Left kidney (tissue), 8 donors: Measurements from ENCODE around the gene PLCL1. TPM values are rescaled to one million over a fixed set of nuclear protein-coding genes. Genes with fewer than 3 reads are reported as not detected.

ENCODE experiments used
- DNase-seq: peaks from one replicate; pipeline ENCODE4 v3.0.0-alpha.2; 2013
- long read RNA-seq, 8 donors: transcript quantifications; one replicate each; lab custom pipeline, GENCODE V29; 2026
- polyA plus RNA-seq: library from polyadenylated mRNA; unstranded; fragments of 120-200 nt; gene quantifications from one replicate; pipeline ENCODE4 v1.2.1, GENCODE V29; 2013; ENCODE audit not compliant: insufficient read length

PLCL1 gene
- 16.8 TPM for polyA plus RNA-seq
- long read RNA-seq, donor 1, full-length matches to known transcripts: 2 of 2 reads
- long read RNA-seq, donor 1, partial matches to known transcripts: 0 of 2 reads
- long read RNA-seq, donor 1, other reads (novel, unspliced or antisense): 0 of 2 reads
- long read RNA-seq, donor 2, full-length matches to known transcripts: 4 of 4 reads
- long read RNA-seq, donor 2, partial matches to known transcripts: 0 of 4 reads
- long read RNA-seq, donor 2, other reads (novel, unspliced or antisense): 0 of 4 reads
- long read RNA-seq, donor 3, full-length matches to known transcripts: 1 of 1 reads
- long read RNA-seq, donor 3, partial matches to known transcripts: 0 of 1 reads
- long read RNA-seq, donor 3, other reads (novel, unspliced or antisense): 0 of 1 reads
- long read RNA-seq, donor 4: 0 reads
- long read RNA-seq, donor 5, full-length matches to known transcripts: 2 of 2 reads
- long read RNA-seq, donor 5, partial matches to known transcripts: 0 of 2 reads
- long read RNA-seq, donor 5, other reads (novel, unspliced or antisense): 0 of 2 reads
- long read RNA-seq, donor 6, full-length matches to known transcripts: 1 of 1 reads
- long read RNA-seq, donor 6, partial matches to known transcripts: 0 of 1 reads
- long read RNA-seq, donor 6, other reads (novel, unspliced or antisense): 0 of 1 reads
- long read RNA-seq, donor 7, full-length matches to known transcripts: 3 of 3 reads
- long read RNA-seq, donor 7, partial matches to known transcripts: 0 of 3 reads
- long read RNA-seq, donor 7, other reads (novel, unspliced or antisense): 0 of 3 reads
- long read RNA-seq, donor 8, full-length matches to known transcripts: 2 of 2 reads
- long read RNA-seq, donor 8, partial matches to known transcripts: 0 of 2 reads
- long read RNA-seq, donor 8, other reads (novel, unspliced or antisense): 0 of 2 reads

DNA sequence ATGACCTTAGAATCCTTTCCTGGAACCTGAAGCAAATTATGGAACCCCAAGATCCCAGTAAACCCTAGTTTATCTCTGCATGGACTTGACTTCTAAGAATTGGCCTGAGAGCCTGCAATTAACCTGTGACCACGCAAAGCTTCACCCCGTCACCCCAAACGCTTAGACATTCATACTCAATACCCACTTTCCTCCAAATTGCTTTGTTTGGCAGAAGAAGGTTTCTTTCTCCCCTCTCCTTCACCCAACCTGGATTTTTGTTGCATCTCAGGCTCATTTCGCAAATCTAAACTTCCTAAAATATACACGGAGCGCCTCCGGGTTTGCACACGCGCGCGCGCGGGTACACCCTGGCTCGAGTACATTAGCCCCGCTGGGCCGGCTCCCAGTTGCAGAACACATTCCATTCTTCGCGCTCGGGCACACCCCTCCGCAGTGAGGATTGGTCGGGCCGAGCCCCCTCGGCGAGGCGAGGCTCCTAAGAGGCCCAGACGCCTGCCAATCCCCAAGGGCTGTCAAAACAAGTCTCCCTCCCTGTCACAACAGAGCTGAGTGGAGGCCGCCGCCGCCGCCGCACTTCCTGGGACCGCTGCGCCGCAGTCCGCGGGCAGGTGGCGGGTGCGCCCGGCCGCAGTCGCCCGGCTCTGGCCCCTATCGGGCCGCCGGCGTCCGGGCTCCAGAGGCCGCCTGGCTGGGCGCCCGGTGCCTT lies at the start of gene PLCL1:
TSS of gene PLCL1 (plus strand) at position 545 of the 709 bp plus-strand sequence.
- DNase-seq: peak; percentile 90

DNA sequence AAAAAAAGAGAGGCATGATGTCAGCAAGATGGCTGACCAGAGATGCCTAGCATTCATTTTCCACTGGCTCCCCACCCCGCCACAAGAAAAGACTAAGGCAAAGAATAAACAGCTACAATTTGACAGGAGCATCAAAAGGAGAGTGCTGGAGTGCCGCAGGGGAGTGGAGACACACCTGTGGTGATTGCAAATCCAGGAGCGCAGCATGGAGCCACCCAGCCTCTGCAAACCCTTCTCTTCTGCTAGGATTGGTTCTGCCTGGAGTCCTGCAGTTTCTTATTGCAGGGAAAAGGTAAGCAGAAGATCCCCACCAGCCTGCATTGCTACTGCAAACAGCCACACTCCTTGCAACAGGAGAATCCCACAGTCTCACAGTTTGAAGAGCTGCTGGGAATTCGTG lies 45.4 kb upstream of the PLCL1 start:
- DNase-seq: no peak

DNA sequence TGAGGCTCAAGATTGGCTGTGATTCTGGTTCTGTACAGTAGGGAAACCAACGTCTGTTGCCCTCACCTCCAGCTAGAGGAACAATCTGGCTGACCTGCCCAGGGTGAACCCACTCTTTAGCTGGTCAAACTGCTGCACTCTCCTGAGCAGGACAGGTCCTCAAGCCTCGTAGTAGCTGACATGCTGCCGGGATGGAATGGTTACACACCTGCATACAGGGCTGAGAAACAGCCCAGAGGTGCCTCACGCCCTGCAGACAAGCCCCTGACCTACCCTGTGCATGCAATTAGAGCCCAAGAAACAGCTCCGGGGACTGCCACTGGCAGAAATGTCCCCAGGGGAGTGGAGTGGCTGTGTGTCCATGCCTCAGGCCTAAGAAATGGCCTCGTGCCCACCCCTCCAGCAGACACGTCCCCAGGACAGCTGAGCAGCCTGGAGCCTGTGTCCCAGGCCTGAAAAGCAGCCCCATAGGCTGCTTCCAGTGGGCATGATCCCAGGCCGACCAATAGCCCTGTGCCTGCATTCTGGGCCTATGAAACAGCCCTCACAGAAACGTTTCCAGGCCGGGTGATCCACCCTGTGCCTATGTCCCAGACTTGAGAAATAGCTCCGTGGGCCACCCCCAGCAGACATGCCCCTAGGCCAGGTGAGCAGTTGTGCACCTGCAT lies 44.6 kb upstream of the PLCL1 start:
- DNase-seq: no peak

DNA sequence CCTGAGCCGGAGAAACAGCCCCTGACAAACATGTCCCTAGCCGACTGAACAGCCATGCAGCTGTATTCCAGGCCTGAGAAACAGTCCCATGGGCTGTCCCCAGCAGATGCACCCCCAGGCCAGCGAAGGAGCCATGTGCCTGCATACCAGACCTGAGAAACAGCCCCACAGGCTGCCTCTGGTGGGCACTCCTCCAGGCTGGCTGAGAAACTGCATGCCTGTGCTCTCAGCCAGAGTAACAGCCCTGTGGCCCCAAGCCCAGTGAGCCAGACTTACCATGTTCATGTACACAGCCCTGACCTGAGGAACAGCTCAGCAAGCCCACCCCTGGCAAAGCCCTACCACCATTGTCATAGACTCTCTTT lies 44.1 kb upstream of the PLCL1 start:
- DNase-seq: no peak

DNA sequence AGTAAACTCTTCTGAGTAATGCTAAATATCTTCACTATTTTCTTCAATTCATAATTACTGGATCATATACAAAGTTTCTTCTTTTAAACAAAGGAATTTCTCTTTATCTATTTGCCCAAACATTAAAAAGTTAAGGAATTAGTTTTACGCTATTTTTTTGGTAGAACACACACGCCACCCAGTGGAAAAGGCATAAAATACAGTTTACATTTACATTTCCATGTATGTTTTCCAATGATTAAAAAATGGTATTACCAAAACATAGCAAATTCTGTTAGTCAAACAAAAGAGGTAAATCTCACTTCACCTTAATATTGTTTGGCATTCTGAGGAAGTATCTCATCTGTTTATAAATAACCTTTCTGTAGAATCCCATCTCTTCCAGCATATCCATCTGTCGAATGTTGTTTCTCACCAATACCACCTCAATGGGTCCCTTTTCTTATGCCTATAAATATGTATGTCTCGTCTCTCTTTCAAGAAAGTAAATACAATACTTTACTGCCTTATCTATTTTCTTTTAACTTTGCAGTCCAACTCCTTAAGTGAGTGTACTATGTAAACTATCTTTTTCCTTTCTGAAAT lies 26.5 kb upstream of the PLCL1 start:
- DNase-seq: peak; percentile 43

DNA sequence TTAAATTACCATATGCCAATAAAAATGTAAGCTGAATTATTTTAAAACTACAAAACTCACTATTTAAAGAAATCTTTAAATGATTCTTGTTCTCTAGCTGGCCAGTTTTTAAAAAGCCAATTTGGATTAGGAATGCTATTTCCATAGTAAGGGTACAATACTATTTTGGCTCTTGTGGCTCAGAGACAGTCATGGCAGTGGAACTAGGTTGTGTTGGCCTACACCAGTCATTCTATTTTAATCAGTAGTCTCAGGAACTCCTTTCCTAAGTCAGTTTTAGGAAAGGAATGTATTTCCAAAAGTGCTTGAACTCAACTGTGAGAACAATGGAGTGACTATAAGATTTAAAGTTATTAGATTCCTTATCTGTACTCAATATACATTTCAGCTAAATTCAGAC lies 25.1 kb upstream of the PLCL1 start:
- no peak for DNase-seq

DNA sequence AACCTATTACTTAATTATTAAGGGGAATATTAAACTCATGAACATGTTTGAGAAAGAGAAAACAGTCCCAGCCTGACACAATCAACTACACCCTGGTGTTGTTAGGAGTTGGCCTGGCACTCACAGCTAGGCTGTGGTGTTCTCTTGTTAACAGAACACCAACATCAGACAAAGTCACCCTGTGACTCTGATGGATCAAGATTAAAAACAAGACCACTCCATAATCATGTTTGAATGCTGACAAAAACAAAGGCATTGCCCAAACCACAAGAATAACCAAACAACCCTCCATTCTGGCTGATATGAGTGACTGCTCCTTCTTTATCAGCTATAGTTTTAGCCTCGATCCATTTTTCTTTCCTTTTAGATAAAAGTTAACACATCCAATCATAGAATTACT lies 22.3 kb upstream of the PLCL1 start:
- DNase-seq: no peak

DNA sequence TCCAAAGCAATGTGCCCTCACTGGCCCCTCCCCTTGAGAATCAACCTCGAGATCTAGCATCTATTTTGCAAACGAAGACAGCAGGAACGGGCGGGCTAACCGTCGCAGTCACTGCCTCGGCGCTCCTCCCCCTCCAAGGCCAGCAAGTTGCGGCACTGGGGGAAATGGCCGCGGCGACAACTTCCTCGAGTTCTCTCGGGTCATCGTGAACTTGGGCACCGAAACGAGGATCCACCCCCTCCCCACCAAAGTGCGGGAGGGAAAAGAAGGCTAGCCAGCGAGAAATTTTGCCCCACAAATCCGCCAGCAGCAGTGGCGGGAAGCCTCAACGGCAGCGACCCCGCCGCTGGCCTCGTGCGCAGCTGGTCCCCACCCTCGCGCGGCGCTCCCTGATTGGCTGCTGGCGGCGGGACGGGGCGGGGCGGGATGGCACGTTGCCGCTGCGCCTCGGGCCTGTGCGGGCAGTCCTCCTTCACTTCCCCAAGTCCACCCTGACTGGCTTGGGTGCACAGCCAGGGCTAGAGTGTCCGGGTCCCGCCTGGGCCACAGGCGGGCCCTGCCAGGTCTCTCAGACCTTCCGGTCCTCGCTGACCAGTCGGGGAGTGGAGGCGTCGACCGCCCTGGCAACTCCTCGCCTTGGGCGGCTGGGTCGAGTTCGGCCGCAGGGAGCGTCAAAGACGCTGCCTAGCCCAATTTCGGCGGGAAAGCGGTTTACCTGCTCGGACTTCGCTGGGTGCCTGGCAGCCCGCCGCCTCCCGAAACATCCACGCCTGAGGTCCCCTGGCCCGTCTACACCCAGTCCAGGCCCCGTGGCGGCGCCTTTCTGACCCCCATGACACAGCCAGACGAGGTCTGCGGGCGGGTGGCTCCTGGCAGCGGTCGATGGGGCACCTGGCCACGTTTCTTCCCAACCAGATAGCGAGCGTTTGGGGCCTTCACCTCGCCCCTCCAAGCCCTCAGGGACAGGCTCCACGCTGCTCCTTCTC lies 19.1 kb upstream of the PLCL1 start, which contains the start of gene BOLL:
TSS of gene BOLL (minus strand) at position 364 of the 986 bp plus-strand sequence. CDS start 3,469 bp downstream, outside the sequence.
- DNase-seq: no peak

DNA sequence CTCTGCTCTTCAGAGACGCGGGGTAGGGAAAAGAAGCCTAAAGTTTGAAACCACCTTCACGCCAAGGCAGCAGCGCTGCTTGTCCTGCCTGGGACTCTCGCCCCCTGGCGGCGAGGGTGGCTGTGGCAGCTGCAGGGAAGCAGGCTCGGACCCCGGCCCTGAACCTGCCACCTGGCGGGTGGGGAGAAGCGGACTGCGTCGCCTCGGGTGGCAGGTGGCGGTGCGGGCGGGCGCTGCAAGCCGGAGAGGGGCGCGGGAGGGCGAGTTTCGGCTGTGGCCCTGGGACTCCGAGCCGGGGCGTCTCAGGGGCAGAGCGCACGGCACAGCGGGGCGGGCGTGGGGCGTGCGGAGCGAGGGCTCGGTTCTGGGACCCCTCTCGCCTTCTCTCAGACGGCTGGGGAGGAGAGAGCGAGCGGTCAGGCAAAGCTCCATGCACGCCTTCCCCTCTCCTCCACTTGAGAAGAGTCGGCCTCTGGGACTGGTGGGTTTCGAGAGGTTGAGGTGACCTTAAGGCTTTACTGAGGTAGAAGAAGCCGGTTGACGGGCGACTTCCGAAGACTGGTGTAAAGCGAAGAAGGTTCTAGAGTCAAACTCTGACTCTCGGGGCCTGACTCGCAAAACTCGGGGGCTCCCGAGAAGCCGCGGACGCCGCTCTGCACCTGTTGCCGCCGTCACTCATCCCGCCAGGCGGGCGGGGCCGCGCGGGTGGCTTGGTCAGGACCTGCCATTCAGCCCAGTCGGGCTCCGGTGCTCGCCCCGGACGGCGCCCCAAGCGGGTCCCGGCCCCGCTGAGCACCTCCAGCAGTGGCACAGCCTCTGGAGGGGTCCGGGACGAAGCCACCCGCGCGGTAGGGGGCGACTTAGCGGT lies 18.1 kb upstream of the PLCL1 start:
- DNase-seq: peak; percentile 28

DNA sequence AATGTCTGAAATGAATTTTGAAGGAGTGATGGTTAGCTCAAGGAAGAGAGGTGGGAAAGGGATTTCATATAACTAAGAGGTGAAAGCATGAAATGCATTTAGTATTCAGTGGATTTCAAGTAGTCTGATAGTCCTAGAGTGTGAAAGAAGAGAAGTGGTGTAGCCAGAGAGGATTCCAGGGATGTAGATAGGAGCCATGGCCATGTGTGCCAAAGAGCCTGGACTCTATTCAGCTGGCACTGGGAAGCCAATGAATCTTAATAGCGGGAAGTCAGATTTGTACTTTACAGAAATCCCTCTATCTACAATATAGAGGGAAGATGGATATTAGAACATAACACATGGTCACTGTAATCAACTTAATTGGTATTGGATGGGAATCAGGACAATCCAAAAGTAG lies 10.9 kb upstream of the PLCL1 start:
- DNase-seq: no peak

DNA sequence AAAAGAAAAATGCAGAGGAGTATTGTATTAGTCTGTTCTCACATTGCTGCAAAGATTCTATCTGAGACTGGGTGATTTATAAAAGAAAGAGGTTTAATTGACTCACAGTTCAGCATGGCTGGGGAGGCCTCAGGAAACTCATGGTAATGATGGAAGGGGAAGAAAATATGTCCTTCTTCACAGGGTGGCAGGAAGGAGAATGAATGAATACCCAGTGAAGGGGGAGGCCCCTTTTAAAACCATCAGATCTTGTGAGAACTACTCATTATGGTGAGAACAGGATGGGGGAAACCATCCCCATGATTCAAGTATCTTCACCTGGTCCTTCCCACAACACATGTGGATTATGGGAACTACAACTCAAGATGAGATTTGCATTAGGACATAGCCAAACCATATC lies 9.1 kb upstream of the PLCL1 start:
- no peak for DNase-seq

DNA sequence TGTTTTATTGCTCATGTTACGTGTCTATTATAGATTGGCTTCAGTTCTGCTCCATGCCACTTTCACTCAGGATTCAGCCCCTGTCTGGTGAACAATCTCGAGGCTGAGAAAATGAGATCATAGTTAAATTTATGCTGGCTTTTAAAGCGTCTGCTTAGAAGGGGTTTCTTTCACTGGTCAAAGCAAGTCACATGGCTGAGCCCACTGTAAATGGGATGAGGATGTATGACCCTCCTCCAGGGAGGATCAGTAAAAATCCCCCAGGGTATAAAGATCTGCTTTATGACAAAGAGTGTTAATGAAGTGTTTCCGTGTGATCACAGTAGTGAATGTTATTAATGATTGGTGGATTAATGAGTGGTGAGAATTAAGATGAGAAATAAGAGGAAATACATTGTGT lies 6.2 kb upstream of the PLCL1 start:
- DNase-seq: no peak

DNA sequence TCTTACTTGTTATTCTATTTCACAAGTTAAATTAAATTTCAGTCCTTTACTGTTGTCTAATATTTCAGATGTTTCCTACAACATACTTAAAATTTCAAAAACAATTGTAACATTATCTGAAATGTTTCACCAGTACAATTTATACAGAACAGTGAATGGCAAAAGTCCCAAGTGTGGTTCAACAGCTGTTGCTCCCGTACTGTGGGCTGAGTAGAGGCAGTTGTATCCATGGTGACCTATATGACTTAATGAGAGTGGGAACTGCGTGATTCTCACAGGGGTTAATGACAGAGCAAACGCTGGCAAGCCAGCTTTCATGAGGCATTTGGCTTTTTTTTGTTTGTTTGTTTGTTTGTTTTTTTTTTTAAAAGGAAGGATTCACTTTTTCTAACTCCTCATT lies 5.3 kb upstream of the PLCL1 start:
- DNase-seq: no peak

DNA sequence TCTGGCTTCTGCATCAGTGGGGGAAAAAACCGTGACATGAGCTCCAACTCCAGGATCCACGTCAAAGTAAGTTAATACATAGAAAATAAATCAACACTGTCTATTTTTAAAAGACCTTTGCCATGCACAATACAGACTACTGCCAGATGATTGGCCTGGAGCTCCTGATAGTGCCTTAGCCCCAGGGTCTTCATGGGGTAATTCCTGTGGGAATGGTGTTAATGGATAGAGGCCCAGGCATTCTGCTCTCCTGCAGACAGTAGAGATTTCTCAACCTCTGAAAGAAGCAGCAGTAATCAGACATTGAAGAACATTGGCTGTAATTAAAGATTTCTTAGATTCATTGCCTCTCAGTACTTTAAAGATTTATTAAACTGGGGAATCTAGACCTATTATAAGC lies 4.3 kb upstream of the PLCL1 start:
- no peak for DNase-seq

DNA sequence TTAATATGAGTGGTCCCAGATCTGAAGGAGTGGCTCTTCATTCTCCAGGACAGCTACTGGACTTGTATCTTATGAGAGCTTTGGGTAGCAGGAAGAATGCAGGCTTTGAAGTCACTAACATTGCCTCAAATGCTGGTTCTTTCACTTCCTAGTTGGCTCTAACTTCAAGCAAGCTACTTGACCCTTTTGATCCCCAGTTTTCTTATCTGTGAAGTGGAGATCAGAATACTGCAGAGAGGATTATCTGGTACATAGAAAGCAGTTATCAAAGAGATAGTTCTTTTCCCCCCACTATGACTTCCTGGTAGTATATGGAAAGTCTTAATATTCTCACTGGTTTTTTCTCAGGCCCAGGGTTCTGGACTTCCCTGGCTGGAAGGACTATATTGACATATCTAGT lies 3.4 kb upstream of the PLCL1 start:
- DNase-seq: no peak

DNA sequence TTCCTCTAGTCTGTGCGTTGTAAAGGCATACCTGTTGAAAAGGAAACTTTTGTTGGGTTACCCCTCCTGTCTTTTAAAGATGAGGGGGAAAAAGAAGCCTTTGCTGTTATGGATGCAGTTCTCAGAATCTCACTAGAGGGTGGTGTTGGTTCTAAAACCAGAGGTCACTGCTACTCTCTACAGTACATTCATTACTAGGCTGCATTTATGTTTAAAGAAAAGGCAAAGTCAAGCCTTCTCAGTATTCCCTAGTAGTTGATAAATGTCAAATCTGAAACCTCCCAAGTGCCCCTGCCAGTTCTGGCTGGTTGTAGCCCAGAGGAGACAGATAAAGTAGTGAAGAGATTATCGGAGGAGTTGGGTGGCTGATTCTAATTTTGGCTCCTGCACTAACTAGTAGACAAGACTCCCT lies 1.4 kb upstream of the PLCL1 start:
- peak; percentile 46 for DNase-seq

DNA sequence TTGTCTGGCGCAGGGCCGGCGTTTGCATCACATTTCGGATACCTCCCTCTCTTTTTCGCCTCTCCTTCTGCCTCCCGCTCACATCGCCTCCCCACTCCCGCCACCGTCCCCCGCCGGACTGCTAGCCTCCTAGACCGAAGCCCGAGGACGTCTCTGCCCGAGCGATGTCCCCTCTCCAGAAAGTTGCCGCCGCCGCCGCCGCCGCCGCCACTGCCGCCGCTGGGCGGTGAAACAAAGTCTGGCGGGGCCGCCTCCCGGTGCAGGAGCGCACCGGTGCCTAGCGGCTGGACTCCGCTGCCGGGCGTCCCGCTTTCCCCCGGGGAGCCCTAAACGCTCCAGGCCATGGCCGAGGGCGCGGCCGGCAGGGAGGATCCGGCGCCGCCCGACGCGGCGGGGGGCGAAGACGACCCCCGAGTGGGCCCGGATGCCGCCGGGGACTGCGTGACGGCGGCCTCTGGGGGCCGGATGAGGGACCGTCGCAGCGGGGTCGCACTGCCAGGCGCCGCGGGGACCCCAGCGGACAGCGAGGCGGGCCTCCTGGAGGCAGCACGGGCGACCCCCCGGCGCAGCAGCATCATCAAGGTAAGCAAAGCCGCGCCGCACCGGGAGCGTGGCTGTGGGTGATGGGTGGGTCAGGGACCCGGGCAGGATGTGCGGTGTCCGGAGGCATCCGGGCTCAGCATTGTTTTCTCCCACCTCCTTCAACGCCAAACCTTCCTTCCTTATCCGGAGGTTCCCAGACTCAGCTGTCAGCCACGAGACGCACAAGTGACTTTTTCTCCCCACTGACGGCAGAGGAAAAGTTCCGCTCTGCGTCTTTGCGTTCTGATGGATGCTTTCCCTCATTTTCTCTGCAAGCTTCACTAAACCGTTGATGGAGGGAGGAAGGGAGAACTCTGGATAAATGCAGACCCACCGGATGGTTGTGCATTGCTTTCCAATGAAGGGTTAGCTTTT lies 643 bp downstream of the PLCL1 start:
- DNase-seq: no peak
